HG03175 (cell line): ENCODE measurements around the gene IL18RAP.

Experiments
- ATAC-seq: cut with Tn5 transposase; IDR thresholded peaks from one replicate; pipeline ENCODE4 v1.9.1; 2021; ENCODE audit warnings: mild to moderate bottlenecking, moderate library complexity; ENCODE audit not compliant: unreplicated experiment

IL18RAP gene

GRCh38 chr2:102422910-102423309 is at the start of gene IL18RAP:
IL18RAP (plus strand) TSS chr2:102423160; CDS start chr2:102423278, 118 bp downstream.
- ATAC-seq = no peak

GRCh38 chr2:102376052-102376591 is 46.8 kb upstream of the IL18RAP start:
- no peak for ATAC-seq

- ATAC-seq = no peak
Measured at GRCh38 chr2:102383722-102384121, 39.2 kb upstream of the IL18RAP start.

DNA sequence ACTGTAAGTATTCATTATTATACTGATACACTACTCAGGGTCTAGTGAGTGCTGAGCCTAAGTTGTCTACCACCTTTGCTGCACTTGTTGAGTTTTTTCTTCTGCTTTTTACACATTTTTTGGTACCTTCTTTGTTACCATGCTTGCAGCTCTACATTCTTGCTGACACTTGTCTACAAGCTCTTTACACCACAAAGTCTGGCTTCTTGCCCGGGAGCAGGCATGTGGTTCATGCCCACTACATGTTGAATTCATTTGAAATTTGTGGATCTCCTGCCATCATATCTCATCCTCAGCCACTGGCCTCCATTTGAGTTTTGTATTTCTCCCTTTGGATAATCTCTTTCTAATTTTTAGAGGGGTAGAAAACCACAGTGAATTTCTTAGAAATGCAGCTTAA is 37.4 kb upstream of the IL18RAP start:
- ATAC-seq = no peak

DNA sequence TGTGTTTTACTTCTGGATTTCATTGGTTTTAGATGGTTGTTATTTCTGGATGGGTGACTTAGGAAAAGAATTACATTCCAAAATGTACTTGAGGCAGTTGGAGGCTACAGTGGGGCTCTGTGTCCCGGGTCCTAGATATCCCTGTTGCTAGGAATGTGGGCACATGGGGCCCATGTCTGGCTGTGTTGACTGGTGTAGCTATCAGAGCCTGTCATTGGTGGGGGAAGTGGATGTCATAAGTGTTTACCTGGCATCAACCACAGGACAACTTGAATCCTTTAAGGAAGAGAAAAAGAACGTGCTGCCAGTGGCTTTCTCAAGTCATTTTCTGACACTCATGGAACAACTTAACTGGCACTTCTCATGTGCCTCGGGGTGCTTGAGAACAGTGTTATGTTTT is 37.0 kb upstream of the IL18RAP start:
- ATAC-seq = no peak

DNA sequence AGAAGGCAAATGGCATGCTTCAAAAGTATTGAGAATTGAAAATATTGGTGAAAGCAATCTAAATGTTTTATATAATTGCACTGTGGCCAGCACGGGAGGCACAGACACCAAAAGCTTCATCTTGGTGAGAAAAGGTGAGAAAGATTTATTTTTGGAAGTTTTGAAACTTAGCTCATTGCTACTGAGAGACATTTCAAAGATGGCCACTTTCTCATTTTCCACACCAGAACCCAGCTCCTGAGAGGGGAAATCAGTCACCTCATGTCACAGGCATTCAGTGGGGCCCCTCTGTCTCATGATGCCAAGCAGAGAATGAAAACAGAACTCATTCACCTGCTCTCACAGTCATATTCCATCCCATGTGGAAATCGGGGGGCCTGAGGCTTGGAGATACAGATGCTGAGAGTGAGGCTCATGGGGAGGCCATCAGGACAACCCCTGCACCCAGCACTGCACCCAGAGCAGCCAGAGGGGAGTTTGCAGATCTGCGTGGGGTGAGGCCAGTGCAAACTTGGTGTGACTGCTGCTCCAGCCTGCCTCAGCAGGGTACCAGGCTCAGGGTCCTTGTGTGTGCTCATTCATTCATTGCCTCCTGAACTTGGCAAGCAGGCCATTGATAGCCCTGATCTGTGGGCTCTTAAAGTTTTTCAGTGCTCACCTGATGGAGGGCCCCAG is 36.0 kb upstream of the IL18RAP start:
- ATAC-seq = no peak

- no peak for ATAC-seq
Measured at GRCh38 chr2:102387763-102388546, 35.0 kb upstream of the IL18RAP start.

DNA sequence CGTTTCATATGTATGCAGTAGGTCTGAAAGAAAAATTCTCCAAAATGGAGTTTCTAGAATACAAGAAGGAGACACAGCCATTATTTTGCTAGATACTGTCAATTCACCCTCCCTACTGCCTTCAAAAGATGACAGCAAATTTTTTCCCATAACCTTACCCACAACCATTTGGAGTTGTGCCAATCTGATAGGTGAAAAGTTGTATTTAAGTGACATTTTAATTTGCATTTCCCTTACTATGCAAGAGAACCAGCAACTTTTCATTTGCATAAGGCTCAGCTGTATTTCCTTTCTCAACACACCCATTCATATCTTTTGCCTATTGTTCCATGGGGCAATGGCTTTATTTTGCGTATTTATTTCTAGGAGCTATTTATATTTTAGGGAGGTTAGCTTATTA is 31.4 kb upstream of the IL18RAP start:
- ATAC-seq = no peak

DNA sequence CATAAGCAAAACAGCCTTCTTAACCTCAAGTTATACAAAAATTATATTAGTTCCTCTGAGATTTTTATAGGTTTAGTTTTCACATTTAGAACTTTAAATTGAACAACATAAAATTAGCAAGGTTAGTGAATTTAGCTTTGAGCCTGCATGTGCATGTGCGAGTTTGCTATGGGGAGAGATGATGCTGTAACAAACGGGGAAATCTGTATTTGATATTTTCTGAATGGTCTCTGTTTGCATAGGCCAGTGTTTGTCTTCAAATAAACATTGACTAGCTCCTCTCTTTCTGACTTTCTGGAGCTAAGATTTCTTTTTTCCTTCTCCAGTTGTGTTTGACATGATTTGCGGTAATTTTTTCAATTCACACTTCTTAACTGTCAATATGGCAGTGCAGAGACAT is 30.9 kb upstream of the IL18RAP start:
- ATAC-seq = no peak

DNA sequence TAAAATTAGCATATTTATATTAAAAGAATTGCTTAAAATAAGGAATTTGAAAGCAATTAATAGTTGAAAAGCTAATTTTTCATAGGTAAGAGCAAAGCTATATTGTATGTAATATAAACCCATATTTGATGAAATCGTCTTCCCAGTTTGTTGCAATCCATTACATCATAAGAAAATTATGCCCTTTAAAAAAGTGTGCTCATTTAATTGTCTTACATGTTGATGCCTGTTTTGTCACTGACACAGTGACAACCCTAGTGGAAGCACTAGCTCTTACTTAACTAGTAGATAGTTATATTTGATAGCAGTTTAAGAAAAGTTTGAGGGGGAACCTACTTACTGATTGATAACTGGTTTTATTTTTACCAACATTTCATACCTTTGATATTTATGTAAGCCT is 30.0 kb upstream of the IL18RAP start:
- ATAC-seq = no peak

GRCh38 chr2:102396012-102396411 is 26.9 kb upstream of the IL18RAP start:
- no peak for ATAC-seq

GRCh38 chr2:102397209-102397608 is 25.8 kb upstream of the IL18RAP start:
- ATAC-seq = no peak

- ATAC-seq = no peak
Measured at GRCh38 chr2:102399499-102400141, 23.3 kb upstream of the IL18RAP start.

DNA sequence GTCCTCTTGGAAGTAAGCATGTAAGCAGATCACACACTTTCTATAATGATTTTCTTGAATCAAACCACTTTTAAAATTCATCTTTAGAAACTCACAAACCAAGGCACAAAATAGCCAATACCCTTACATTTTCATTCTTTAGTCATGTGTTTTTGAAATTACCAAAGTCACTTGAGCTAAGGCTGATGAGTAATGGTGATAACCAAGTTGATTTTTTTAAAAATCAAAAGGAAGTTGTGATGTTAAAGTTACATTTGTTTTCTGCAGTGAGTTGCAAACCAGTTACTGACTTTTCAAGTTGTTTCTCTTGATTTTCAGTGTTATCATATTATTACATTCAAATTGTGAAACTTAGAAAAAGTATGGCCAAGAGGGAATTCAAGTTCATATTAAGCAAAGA is 21.5 kb upstream of the IL18RAP start:
- no peak for ATAC-seq

DNA sequence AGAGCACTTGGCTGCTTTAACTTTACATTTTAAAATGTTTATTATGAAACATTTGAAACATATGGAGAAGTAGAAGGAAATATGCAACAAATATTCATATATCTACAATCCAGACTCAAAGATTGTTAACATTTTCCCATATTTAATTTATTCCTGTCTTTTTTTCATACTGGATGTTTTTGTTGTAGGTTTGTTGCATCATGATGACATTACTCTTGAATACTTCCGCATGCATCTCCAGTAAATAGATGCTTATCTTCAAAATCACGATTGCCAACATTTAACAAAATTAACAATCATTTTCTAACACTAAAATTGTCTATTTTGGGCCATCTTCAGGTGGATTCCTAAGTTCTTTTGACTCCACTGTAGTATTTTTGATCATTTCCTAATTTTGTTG is 21.1 kb upstream of the IL18RAP start:
- ATAC-seq = no peak

DNA sequence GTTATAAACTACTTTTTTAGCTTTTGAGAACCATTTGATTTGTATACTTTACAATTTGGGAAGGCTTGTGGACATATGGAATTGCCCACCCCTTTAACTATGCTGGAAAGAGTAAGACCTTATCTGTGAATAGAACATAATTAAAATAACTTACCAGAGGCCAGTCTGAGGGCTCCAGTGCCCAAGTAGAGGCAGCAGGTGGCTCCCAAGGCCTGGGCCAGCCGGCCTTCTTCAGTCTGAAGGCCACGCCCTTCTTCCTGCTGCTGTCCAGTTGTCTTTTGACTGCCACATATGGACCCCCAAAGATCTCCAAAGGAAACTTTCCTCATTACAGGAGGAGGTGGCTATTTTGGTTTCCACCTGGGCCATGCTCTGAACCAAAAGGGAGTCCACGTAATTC is 12.0 kb upstream of the IL18RAP start:
- ATAC-seq = no peak

DNA sequence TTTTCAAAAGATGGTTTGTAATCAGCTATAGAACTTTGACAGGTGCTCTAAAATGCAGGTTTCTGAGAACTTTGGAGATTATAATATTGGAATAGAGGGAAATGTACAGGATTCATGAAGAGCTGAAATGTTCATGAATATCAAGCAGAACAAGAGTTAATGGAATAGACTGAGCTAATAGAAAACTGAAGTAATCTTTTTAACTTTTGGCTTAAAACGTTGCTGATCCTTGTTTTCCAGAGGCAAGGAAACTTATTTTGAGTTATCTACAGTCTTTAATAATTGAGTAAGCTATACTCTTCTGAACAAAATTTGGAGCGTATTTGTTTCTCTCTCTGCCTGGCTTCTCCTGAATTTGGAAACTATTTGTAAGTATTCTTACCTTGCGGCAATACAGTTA is 10.8 kb upstream of the IL18RAP start:
- ATAC-seq = no peak

- ATAC-seq = peak; percentile 55
Measured at GRCh38 chr2:102417946-102418345, 5.0 kb upstream of the IL18RAP start.

DNA sequence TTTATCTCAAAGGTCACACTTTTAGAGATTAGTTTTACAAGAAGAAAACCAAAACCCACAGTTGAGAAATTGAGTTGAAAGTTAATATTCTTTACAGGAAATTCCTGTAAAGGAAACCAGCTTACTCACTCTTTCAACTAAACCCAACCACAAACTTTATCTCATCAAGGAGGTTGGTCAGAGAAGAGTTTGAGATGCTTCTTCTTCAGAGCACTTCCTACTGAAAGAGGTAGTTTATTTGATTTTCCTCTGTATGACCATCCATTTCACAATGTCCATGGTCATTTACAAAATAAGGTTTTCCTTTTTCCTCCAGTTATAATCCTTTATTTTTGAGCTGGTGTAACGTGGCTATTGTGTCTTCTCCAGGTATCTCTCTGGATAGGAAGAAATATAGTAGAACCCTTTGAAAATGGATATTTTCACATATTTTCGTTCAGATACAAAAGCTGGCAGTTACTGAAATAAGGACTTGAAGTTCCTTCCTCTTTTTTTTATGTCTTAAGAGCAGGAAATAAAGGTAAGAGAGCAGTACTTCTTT is 4.5 kb upstream of the IL18RAP start:
- ATAC-seq = peak; percentile 79

DNA sequence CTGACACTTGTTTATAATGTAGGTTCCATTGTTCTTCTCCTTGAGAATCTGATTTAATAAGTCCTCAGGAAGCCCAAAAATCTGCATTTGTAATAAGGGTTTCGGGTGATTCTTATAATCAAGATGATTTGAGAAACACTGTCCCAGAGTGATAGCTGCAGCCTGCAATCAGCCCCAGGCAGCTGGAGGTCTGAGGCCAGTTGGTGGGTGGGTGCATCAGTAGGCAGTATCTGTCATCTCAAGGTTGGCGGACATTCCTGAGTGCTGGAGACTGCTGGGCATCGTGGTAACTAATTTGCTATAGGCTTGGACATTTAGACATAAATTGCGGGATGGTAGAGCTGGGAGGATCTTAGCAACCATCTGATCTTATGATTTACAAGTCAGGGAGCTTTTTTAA is 2.7 kb upstream of the IL18RAP start:
- no peak for ATAC-seq
